Neutrophil (primary cell): ENCODE results near the gene PLIN5.

ENCODE experiments used
- H3K27ac ChIP-seq: fragments of 200-600 bp; sonication (generic); 2 replicates; pipeline ENCODE4 v1.5.1; 2016; ENCODE audit warnings: mild to moderate bottlenecking, moderate library complexity
- H3K27me3 ChIP-seq: fragments of 200-600 bp; sonication (generic); 2 replicates; pipeline ENCODE4 v1.6.0; 2016; ENCODE audit warnings: mild to moderate bottlenecking
- H3K36me3 ChIP-seq: fragments of 200-600 bp; sonication (generic); 2 replicates; pipeline ENCODE4 v1.5.1; 2017
- H3K4me1 ChIP-seq, 2 experiments: fragments of 200-600 bp in 1 of 2; sonication (generic) in 1 of 2; 1 replicate in 1 of 2; 2 replicates in 1 of 2; pipeline versions ENCODE4 v1.5.1 to v1.6.1; 2013 to 2016; ENCODE audit warnings: low read depth in 1 of 2, low read length in 1 of 2, mild to moderate bottlenecking in 1 of 2, moderate library complexity in 1 of 2; ENCODE audit not compliant: control insufficient read depth in 1 of 2, insufficient read depth in 1 of 2
- H3K4me3 ChIP-seq, 2 experiments: fragments of 200-600 bp in 1 of 2; sonication (generic) in 1 of 2; 1 replicate in 1 of 2; 2 replicates in 1 of 2; pipeline ENCODE4 v1.5.1; 2013 to 2016; ENCODE audit warnings: low read depth in 1 of 2, low read length in 1 of 2, mild to moderate bottlenecking in 1 of 2, moderate library complexity in 1 of 2
- H3K9me3 ChIP-seq: fragments of 200-600 bp; sonication (generic); 2 replicates; pipeline ENCODE4 v1.5.1; 2016
- CTCF ChIP-seq: fragments of 200-600 bp; sonication (generic); IDR thresholded peaks from 2 replicates; pipeline ENCODE4 v1.5.1; 2016; ENCODE audit warnings: antibody characterized with exemption

PLIN5 gene

DNA sequence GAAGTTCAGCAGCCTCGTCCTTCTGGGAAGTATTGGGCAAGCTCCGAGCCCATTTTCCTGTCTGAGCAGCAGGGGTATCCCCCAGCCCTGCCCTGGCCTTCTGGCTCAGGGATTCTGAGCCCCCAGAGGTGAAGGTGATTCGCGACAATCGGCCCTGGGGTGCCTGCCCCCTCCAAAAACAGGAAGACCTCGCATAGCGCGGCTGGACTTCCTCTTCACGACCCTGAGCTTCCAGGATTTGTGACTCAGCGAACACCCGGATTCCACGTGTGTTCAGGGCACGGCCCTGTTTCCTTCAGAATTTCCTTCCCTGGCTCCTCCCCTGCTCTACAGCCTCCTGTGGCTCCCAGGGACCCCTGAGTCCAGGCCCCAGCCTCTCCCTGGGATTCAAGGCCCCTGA is 24.5 kb upstream of the PLIN5 start, which contains the start of gene SEMA6B:
SEMA6B (minus strand) TSS at position 116 of the 400 bp plus-strand sequence. CDS start 1,227 bp downstream, outside the sequence.
- peak within 1 kb of the TSS; percentile 40 to 60 for H3K4me3 ChIP-seq
- peak within 1 kb of the TSS; percentile 91 for H3K27ac ChIP-seq
- no peaks in the 10 kb centered on the region for H3K9me3 ChIP-seq
- no peaks in the 10 kb centered on the region for H3K27me3 ChIP-seq
- TF ChIP-seq CTCF: no peak
- no peaks in the 10 kb centered on the region for H3K36me3 ChIP-seq
- H3K4me1 ChIP-seq: peaks cover 70 to 73% of the 10 kb centered on the region in 2 experiments

DNA sequence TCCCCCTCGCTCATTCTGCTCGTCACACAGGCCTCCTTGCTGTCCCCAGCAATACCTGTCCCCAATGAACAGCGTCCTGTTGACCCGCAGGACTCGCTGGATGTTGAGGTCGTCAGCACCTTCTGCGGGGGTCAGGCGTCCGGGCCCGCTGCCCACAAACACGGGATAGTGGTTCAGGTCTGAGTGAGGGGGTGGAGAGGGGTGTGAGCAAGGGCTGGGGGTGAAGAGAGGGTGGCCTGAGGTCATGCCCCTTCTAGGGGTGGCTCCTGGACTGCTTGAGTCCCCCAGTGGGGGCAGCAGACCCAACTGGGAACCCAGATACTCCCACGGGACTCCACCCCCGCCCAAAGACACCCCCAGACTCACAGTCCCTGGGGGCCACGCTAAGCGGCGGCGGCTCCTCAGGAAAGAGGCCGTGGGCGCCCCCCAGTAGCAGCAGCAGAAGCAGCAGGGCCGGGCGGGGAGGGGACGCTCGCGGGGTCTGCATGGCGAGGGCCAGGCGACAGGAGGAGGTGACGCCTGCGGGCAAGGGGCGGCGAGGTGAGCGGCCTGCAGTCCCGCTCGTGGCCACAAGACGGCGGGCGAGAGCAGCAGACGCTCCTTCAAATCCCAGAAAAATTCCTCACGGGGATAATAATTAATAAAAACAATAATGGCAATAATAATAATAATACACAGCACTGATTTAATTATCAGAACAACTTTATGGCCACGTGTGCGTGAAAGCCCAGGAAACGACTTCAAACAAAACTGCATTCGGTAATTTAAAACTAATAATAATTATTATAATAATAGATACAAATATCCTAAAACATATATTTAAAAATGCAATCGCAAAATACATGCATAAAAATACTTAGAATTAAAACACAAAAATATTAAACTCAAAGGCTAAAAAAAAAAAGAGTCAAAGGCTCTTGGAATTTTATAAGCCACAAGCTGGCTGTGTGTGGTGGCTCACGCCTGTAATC is 23.2 kb upstream of the PLIN5 start:
- peak overlapping the region in 1 of 2 experiments; percentile 18 for H3K4me3 ChIP-seq
- no peaks in the 10 kb centered on the region for H3K36me3 ChIP-seq
- H3K4me1 ChIP-seq: peaks cover 57 to 60% of the 10 kb centered on the region in 2 experiments
- peak overlapping the region; percentile 91 for H3K27ac ChIP-seq
- no peaks in the 10 kb centered on the region for H3K27me3 ChIP-seq
- H3K9me3 ChIP-seq: no peaks in the 10 kb centered on the region
- peak; percentile 98 for TF ChIP-seq CTCF

GRCh38 chr19:4557144-4557970 is 22.3 kb upstream of the PLIN5 start:
- Histone ChIP-seq H3K36me3 (no peaks in the 10 kb centered on the region), H3K27ac (no peak overlapping the region), H3K4me3 (no peak overlapping the region), H3K27me3 (no peaks in the 10 kb centered on the region), H3K4me1 (peaks cover 48 to 51% of the 10 kb centered on the region in 2 experiments), H3K9me3 (no peaks in the 10 kb centered on the region)
- TF ChIP-seq CTCF: no peak

DNA sequence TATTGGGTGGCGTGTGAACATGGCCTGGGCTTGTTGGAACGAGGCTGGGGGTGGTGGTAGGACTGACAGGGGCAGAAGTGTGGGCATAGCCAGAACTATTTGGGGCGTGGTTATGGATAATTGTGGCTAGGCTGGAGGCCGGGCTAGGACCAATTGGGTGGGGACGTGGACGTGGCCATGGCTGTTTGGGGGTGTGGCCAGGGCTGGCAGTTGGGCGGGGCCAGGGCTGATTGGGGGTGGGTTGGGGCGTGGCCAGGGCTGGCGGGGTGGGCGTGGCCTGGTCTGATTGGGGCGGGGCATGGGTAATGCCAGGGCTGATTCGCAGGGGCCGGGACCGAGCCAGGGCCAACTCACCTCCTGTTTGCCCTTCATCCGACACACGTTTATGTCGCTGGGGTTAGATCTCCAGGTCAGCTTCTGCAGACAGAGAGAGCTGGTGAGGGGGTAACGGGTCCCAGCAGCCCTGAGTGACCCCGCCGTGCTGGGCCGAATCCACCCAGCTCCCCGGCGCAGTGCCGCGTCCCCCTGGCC is 21.6 kb upstream of the PLIN5 start:
- no peak for TF ChIP-seq CTCF
- Histone ChIP-seq H3K27ac (no peak overlapping the region), H3K27me3 (no peaks in the 10 kb centered on the region), H3K4me3 (no peak overlapping the region), H3K9me3 (no peaks in the 10 kb centered on the region), H3K36me3 (no peaks in the 10 kb centered on the region), H3K4me1 (peaks cover 42 to 45% of the 10 kb centered on the region in 2 experiments)
